HG03064 (cell line): Measurements from ENCODE around the gene ZNF512.
"Not testable (repeated sequence)": the region's sequence is repeated elsewhere in the genome, so short reads cannot be mapped to it uniquely, and the experiment has no call there.

Source experiments
- ATAC-seq: cut with Tn5 transposase; IDR thresholded peaks from one replicate; pipeline ENCODE4 v1.9.1; 2021; ENCODE audit warnings: low read depth; ENCODE audit not compliant: unreplicated experiment

The ZNF512 gene, protein sequence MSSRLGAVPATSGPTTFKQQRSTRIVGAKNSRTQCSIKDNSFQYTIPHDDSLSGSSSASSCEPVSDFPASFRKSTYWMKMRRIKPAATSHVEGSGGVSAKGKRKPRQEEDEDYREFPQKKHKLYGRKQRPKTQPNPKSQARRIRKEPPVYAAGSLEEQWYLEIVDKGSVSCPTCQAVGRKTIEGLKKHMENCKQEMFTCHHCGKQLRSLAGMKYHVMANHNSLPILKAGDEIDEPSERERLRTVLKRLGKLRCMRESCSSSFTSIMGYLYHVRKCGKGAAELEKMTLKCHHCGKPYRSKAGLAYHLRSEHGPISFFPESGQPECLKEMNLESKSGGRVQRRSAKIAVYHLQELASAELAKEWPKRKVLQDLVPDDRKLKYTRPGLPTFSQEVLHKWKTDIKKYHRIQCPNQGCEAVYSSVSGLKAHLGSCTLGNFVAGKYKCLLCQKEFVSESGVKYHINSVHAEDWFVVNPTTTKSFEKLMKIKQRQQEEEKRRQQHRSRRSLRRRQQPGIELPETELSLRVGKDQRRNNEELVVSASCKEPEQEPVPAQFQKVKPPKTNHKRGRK

DNA sequence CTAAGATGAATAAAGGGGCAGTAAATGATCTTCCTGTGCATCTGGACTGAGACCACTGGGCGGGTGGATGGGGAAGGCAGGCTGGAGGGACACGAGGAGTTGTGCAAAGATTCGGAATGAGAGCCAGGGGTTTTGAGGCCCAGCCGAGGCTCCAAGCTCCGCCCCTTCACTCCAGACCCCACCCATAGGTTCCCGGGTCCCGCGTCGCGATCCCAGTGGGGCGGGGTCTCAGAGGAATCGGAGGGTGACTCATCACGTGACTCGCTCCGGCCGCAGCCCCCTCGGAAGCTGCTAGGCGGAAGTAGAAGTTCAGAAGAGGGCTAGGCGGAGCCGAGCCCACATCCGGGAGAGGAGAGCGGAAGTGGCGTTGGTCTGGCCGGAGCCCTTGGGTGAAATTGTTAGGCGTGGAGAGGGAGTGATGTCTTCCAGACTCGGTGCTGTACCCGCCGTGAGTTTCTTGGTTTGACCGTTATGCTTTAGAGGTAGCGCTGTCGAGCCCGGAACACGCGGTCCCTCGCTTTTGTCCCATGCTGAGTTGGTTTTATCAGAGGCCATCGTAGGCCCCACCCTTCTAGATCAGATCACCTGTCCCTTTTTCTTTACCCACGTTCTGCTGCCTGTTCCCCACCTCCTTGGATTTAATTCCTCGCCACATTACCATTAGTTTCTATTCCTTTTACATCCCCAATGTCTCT is at the start of gene ZNF512:
Gene ZNF512 (plus strand): TSS at position 348 of the 695 bp plus-strand sequence. CDS start 71 bp downstream, at position 419.
- ATAC-seq, result peak; percentile 87

DNA sequence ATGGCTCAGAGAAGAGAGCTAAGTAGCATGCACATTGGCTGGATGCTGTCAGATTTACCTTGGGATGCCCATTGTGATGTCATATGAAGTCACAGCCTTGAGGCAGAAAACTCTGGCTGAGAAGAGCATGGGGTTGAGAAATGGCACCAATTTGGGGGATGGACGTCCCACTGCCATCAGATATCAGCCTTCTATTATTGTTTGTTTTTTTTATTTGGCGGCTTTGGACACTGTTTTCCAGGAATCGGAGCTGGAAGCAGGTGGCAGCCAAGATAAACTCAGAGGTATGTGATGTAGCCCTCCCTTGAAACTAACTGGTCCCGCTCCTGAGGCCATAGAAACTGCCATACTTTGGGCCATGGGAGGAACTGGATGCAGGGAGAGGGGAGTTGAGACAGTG is 45.6 kb upstream of the ZNF512 start:
- no peak for ATAC-seq

GRCh38 chr2:27538839-27539450 is 43.9 kb upstream of the ZNF512 start:
- not testable (repeated sequence) for ATAC-seq

GRCh38 chr2:27539649-27540048 is 43.2 kb upstream of the ZNF512 start:
- ATAC-seq, result not testable (repeated sequence)

- ATAC-seq, result no peak
These were observed 38.6 kb upstream of the ZNF512 start for GRCh38 chr2:27544143-27544821.

GRCh38 chr2:27545348-27546141 is 37.3 kb upstream of the ZNF512 start:
- ATAC-seq, result no peak

DNA sequence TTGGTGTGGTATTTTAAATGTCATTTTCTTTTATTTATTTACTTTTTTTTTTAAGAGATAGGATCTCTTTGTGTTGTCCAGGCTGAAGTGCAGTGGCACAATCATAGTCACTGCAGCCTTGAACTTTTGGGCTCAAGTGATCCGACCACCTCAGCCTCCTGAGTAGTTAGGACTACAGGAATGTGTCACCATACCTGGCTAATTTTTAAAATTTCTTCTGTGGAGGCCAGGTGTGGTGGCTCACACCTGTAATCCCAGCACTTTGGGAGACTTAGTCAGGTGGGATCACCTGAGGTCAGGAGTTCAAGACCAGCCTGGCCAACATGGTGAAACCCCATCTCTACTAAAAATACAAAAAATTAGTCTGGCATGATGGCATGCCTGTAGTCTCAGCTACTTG is 33.5 kb upstream of the ZNF512 start:
- no peak for ATAC-seq

DNA sequence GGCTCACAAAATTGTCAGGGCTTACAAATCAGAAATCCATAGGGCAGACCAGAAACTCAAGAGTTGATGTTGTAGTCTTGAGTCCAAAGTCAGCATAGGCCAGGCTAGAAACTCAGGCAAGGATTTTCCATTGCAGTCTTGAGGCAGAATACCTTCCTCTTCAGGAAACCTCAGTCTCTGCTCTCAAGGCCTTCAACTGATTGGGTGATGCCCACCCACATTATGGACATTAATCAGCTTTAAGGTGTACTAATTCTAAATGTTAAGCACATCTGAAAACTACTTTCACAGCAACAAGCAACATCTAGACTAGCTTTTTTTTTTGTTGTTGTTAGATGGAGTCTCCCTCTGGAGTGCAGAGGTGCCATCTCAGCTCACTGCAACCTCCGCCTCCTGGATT is 31.3 kb upstream of the ZNF512 start:
- no peak for ATAC-seq

DNA sequence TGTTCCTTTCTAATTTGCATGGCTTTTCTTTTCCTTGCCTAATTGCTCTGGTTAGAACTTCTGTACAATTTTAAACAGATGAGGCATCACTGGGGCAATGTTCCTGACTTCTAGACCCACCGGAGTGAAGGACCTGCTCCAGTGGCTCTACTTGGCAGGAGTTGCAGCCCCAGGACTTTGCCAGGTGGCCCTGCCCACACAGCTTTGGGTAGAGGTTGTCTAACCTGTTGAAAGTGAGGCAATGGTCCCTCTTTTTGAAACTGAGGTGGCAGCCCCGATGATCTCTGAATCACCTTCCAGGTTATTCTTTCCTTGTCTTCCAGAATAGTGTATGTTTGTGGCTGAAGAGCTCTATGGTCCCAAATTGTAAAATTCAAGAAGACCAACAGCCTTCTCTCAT is 29.9 kb upstream of the ZNF512 start:
- no peak for ATAC-seq

DNA sequence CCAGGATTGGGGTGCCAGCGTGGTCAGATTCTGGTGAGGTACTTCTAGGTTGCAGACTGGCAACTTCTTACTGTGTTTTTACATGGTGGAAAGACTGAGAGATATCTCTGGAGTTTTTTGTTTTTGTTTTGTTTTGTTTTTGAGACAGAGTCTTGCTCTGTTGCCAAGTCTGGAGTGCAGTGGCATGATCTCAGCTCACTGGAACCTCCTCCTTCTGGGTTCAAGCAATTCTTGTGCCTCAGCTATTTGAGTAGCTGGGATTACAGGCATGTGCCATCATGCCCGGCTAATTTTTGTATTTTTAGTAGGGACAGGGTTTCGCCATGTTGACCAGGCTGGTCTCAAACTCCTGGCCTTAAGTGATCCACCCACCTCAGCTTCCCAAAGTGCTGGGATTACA is 28.4 kb upstream of the ZNF512 start:
- not testable (repeated sequence) for ATAC-seq

DNA sequence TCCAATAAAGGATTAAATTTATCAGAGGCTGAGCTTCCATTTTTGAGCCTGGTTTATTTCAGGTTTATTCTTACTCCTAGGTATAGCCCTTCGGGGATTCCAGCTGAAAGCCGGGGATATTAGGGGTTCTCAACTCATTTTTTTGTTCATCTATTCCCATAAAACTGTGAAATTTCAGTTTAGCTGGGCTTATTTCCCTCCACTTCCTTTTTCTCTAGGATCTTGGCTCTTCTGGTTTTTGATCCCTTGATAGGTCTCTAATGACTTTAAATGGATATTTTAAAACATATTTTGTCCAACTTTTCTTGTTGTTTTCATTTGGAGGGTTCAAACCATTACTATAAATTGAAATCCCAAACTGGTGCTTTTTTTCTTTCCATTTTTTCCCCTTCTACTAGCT is 23.6 kb upstream of the ZNF512 start:
- no peak for ATAC-seq

DNA sequence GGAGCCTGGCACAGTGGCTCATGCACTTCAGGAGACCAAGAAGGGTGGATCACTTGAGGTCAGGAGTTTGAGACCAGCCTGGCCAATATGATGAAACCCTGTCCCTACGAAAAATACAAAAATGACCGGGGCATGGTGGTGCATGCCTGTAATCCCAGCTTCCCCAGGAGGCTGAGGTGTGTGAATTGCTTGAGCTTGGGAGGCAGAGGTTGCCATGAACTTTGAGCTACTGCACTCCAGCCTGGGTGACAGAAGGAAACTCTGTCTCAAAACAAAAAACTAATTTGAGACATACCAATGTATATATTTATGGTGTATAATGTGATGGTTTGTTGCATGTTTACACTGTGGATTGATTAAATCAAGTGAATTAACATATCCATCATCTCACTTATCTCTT is 21.8 kb upstream of the ZNF512 start:
- ATAC-seq, result no peak

- no peak for ATAC-seq
These were observed 16.2 kb upstream of the ZNF512 start for GRCh38 chr2:27566628-27567027.

GRCh38 chr2:27569398-27569797 is 13.4 kb upstream of the ZNF512 start:
- ATAC-seq, result no peak

GRCh38 chr2:27571197-27571596 is 11.6 kb upstream of the ZNF512 start:
- no peak for ATAC-seq

DNA sequence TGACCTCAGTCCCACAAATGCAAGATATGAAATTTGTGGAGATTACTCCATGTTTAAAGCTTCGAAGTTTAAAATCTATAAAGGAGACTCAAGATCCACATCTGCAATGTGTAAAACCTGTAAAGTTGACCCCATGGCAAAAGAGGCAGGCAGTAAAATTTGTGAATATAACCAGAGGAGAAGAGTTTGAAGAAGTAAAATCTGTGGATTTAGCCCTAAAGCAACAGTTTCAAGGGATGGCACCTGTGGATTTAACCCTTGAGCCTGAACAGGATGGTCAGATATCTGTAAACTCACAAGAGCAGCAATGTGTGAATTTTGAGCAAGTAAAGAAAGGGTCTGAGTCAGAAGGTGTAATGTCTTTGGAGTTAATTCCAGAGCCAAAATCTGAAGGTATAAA is 11.2 kb upstream of the ZNF512 start:
- no peak for ATAC-seq

GRCh38 chr2:27572439-27572838 is 10.4 kb upstream of the ZNF512 start:
- no peak for ATAC-seq

DNA sequence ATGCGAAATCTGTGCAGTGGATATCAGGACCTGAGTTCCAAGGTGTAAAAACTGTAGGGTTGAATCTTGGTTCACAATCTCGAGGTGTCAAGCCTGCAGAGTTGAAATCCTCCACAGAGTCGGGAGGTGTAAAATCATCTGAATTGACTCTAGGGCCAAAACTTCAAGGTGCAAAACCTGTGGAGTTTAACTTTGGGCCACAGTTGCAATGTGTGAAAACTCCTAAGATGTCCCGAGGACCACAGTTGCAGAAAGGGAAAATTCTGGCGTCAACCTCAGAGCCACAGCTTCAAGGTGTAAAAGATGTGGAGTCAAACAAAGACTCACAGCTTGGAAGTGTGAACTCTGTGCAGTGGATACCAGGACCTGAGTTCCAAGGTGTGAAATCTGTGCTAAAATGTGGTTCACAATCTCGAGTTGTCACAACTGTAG is 9.8 kb upstream of the ZNF512 start:
- ATAC-seq, result no peak

DNA sequence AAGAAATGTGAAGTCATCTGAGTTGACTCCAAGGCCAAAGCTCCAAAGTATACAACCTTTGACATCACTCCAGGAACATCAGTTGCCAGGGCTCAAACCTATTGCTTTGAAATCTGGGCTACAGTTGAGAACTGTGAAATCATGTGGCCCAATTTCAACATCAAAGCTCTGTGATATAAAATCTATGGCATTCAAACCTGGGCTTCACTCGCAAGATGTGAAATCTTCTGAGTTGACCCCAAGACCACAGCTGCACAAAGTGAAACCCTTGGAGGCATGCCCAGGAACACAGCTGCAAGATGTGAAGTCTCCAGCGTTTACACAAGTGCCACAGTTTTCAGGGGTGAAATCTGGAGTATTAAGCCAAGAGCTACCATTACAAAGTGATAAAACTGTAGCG is 9.4 kb upstream of the ZNF512 start:
- no peak for ATAC-seq
